Measurements from ENCODE around the gene DEDD. TPM values are rescaled to one million over a fixed set of nuclear protein-coding genes. Genes with fewer than 3 reads are reported as not detected.

DEDD gene
- polyA plus RNA-seq, 3 donors: 40.9 to 56.3 (median 42.2) TPM

DNA sequence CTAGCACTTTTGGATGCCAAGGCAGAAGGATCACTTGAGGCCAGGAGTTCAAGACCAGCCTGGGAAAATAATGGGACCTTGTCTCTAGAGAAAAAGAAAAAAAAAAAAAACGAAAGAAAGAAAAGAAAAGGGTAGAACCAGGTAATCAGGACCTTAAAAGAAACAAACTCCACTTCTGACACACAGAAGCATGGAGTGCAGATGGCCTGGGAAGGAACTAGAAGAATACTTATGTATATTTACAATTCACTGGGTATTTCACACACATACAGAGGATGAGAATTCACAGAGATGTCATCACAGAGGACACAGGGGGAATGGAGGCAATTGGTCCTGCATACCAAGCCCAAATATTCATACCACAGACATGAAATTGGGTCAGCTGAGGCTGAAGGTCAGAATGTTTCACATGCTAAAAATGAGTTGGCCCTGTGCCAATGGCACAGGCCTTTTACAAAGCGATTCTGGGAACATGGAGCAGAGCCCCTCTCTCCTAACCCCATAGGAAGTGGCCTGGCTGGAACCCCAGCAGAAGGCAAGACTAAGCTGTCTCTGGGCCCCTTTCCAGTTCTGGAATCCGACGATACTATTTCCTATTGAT, 40.4 kb upstream of the DEDD start:
- Histone ChIP-seq H3K27ac (ENCODE audit: low read depth in 1 of 2, low read length in 2 of 2) (no peak overlapping the region), H3K9me3 (replicated peaks in 1 of 2; ENCODE audit: control insufficient read depth in 1 of 2, insufficient read depth in 1 of 2, low read length in 2 of 2) (no peaks in the 10 kb centered on the region), H3K4me3 (replicated peaks in 1 of 3; ENCODE audit: low read depth in 2 of 3, low read length in 3 of 3) (no peak overlapping the region), H3K36me3 (replicated peaks in 1 of 2; ENCODE audit: control insufficient read depth in 1 of 2, insufficient read depth in 2 of 2, low read length in 2 of 2) (peaks cover 55 to 72% of the 10 kb centered on the region in 2 donors), H3K9ac (ENCODE audit: insufficient read depth, low read length, poor library complexity, severe bottlenecking) (no peak overlapping the region), H4K20me1 (ENCODE audit: insufficient read depth, low read length) (no peaks in the 10 kb centered on the region), H3K79me2 (ENCODE audit: insufficient read depth, low read length) (peaks cover 19% of the 10 kb centered on the region), H3K4me1 (ENCODE audit: control insufficient read depth in 1 of 2, insufficient read depth in 2 of 2, low read length in 2 of 2) (peaks cover 18 to 19% of the 10 kb centered on the region in 2 donors), H3K27me3 (ENCODE audit: control insufficient read depth in 2 of 2, insufficient read depth in 2 of 2, low read length in 2 of 2) (no peaks in the 10 kb centered on the region), H3K4me2 (replicated peaks; ENCODE audit: extremely low read depth, low read length, poor library complexity, severe bottlenecking) (no peak overlapping the region), H2AFZ (ENCODE audit: insufficient read depth, low read depth, low read length, poor library complexity, severe bottlenecking) (no peak overlapping the region)
- intact Hi-C loops (cut with micrococcal nuclease): no loop called here
- DNase-seq: no peak
- Mint-ChIP-seq H3K36me3 (peaks cover 65 to 77% of the 10 kb centered on the region in 2 donors), H3K4me3 (no peak overlapping the region), H3K9me3 (no peaks in the 10 kb centered on the region), H3K4me1 (peaks cover 21% of the 10 kb centered on the region), H3K27me3 (ENCODE audit: low read depth in 3 of 3) (no peaks in the 10 kb centered on the region), H3K27ac (peak overlapping the region in 1 of 7 donors; percentile 1)
- WGBS (ENCODE audit: insufficient coverage): 71% methylated on average over 1 of the region's 4 CpGs
- TF ChIP-seq, protein P1, sequence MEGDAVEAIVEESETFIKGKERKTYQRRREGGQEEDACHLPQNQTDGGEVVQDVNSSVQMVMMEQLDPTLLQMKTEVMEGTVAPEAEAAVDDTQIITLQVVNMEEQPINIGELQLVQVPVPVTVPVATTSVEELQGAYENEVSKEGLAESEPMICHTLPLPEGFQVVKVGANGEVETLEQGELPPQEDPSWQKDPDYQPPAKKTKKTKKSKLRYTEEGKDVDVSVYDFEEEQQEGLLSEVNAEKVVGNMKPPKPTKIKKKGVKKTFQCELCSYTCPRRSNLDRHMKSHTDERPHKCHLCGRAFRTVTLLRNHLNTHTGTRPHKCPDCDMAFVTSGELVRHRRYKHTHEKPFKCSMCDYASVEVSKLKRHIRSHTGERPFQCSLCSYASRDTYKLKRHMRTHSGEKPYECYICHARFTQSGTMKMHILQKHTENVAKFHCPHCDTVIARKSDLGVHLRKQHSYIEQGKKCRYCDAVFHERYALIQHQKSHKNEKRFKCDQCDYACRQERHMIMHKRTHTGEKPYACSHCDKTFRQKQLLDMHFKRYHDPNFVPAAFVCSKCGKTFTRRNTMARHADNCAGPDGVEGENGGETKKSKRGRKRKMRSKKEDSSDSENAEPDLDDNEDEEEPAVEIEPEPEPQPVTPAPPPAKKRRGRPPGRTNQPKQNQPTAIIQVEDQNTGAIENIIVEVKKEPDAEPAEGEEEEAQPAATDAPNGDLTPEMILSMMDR (IDR thresholded peaks at IDR 0.05): no peak

- H3K79me2 ChIP-seq (ENCODE audit: insufficient read depth, low read length): peaks cover 19% of the 10 kb centered on the region
- no CpG with 5 or more reads among the region's 1 CpG for WGBS (ENCODE audit: insufficient coverage)
- intact Hi-C loops (cut with micrococcal nuclease): no loop called here
- no peak overlapping the region for H3K4me2 ChIP-seq (replicated peaks; ENCODE audit: extremely low read depth, low read length, poor library complexity, severe bottlenecking)
- no peaks in the 10 kb centered on the region for H3K9me3 ChIP-seq (replicated peaks in 1 of 2; ENCODE audit: control insufficient read depth in 1 of 2, insufficient read depth in 1 of 2, low read length in 2 of 2)
- H3K4me1 ChIP-seq (ENCODE audit: control insufficient read depth in 1 of 2, insufficient read depth in 2 of 2, low read length in 2 of 2): peaks cover 14 to 17% of the 10 kb centered on the region in 2 donors
- TF ChIP-seq, protein P1 (IDR thresholded peaks at IDR 0.05): no peak
- DNase-seq: no peak
- no peaks in the 10 kb centered on the region for H4K20me1 ChIP-seq (ENCODE audit: insufficient read depth, low read length)
- H3K27ac ChIP-seq (ENCODE audit: low read depth in 1 of 2, low read length in 2 of 2): no peak overlapping the region
- H2AFZ ChIP-seq (ENCODE audit: insufficient read depth, low read depth, low read length, poor library complexity, severe bottlenecking): no peak overlapping the region
- peak overlapping the region in 1 of 7 donors; percentile 17 for H3K27ac Mint-ChIP-seq
- H3K4me3 Mint-ChIP-seq: no peak overlapping the region
- H3K27me3 Mint-ChIP-seq (ENCODE audit: low read depth in 3 of 3): no peaks in the 10 kb centered on the region
- H3K4me3 ChIP-seq (replicated peaks in 1 of 3; ENCODE audit: low read depth in 2 of 3, low read length in 3 of 3): no peak overlapping the region
- H3K36me3 ChIP-seq (replicated peaks in 1 of 2; ENCODE audit: control insufficient read depth in 1 of 2, insufficient read depth in 2 of 2, low read length in 2 of 2): peaks cover 55 to 72% of the 10 kb centered on the region in 2 donors
- peaks cover 22% of the 10 kb centered on the region for H3K4me1 Mint-ChIP-seq
- no peak overlapping the region for H3K9ac ChIP-seq (ENCODE audit: insufficient read depth, low read length, poor library complexity, severe bottlenecking)
- no peaks in the 10 kb centered on the region for H3K9me3 Mint-ChIP-seq
- peaks cover 65 to 80% of the 10 kb centered on the region in 2 donors for H3K36me3 Mint-ChIP-seq
- H3K27me3 ChIP-seq (ENCODE audit: control insufficient read depth in 2 of 2, insufficient read depth in 2 of 2, low read length in 2 of 2): no peaks in the 10 kb centered on the region
Measured at GRCh38 chr1:161172349-161172748, 39.9 kb upstream of the DEDD start.
